GM19397 (cell line): ENCODE measurements around the gene PDLIM1.

Experiments
- ATAC-seq: cut with Tn5 transposase; IDR thresholded peaks from one replicate; pipeline ENCODE4 v1.9.1; 2021; ENCODE audit warnings: mild to moderate bottlenecking, moderate library complexity; ENCODE audit not compliant: unreplicated experiment

PDLIM1 gene

GRCh38 chr10:95289003-95289920 is 1.5 kb downstream of the PDLIM1 start:
- no peak for ATAC-seq

- no peak for ATAC-seq
Observed at GRCh38 chr10:95288303-95288702, 2.5 kb downstream of the PDLIM1 start.

GRCh38 chr10:95287281-95287680 is 3.5 kb downstream of the PDLIM1 start:
- ATAC-seq: no peak

- ATAC-seq: no peak
Observed at GRCh38 chr10:95286707-95287106, 4.1 kb downstream of the PDLIM1 start.

- no peak for ATAC-seq
Observed at GRCh38 chr10:95285556-95285955, 5.2 kb downstream of the PDLIM1 start.

GRCh38 chr10:95284807-95285206 is 6.0 kb downstream of the PDLIM1 start:
- ATAC-seq: no peak

GRCh38 chr10:95282107-95282506 is 8.7 kb downstream of the PDLIM1 start:
- ATAC-seq: no peak

- ATAC-seq: no peak
Observed at GRCh38 chr10:95281206-95281605, 9.6 kb downstream of the PDLIM1 start.

- ATAC-seq: no peak
Observed at GRCh38 chr10:95280637-95281036, 10.2 kb downstream of the PDLIM1 start.

- ATAC-seq: no peak
Observed at GRCh38 chr10:95279042-95279820, 11.6 kb downstream of the PDLIM1 start.

- ATAC-seq: no peak
Observed at GRCh38 chr10:95278061-95278988, 12.5 kb downstream of the PDLIM1 start.

GRCh38 chr10:95277614-95278013 is 13.2 kb downstream of the PDLIM1 start:
- ATAC-seq: no peak

GRCh38 chr10:95277201-95277570 is 13.6 kb downstream of the PDLIM1 start:
- ATAC-seq: no peak

- no peak for ATAC-seq
Observed at GRCh38 chr10:95276367-95277200, 14.2 kb downstream of the PDLIM1 start.

GRCh38 chr10:95275726-95276366 is 15.0 kb downstream of the PDLIM1 start:
- no peak for ATAC-seq

- ATAC-seq: no peak
Observed at GRCh38 chr10:95273393-95274312, 17.1 kb downstream of the PDLIM1 start.

GRCh38 chr10:95268438-95268837 is 22.4 kb downstream of the PDLIM1 start:
- no peak for ATAC-seq

GRCh38 chr10:95267251-95267650 is 23.6 kb downstream of the PDLIM1 start:
- ATAC-seq: no peak
